Fibroblast of skin of right quadriceps (primary cell): Measurements from ENCODE around the gene SLC22A5.
"Not testable (repeated sequence)": the region's sequence is repeated elsewhere in the genome, so short reads cannot be mapped to it uniquely, and the experiment has no call there.

ENCODE experiments used
- DNase-seq: peaks from one replicate; pipeline ENCODE4 v3.0.0-alpha.2; 2013

SLC22A5 gene

DNA sequence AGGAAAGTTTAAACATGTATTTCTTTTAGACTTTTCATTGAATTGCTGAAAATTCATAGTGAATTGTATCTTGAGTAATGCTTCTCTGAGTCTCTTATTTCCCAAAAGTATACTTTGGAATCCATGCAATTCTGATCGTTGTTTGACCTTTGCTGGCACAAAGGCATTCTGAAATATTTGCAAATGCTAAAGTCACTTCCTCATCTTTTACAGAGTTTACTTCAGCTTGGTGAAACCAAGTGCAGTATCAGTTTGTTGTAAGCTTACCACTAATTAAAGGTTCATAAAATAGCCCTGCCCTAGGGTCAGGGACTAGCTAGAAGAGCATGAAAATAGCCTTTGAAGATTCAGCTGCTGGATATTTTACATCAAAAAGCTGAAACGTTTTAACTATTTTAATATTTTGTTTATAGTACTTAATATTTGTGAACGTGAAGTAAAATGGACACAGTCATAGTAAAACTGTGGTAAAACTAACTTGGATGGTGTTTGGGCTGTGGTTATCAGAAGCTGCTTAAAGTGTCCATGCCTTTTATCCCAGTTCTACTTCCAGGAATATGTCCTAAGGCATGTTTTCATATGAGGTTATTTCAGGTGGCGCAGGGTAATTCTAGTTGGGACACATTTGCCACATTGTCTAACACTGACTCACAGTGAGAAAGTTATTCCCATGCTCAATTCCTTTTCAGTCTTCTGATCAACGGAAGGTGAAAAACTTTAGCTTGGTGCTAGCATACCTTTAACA lies 45.3 kb downstream of the SLC22A5 start:
- peak; percentile 53 for DNase-seq

DNA sequence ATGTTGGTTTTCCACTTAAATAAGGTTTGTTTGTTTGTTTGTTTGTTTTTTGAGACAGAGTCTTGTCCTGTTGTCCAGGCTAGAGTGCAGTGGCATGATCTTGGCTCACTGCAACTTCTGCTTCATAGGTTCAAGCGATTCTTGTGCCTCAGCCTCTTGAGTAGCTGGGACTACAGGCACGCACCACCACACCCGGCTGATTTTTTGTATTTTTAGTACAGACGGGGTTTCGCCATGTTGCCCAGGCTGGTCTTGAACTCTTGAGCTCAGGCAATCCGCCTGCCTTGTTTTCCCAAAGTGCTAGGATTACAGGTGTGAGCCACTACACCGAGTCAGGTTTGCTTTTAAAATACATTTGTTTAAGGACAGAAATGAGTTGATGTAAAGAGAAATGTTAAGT lies 46.0 kb downstream of the SLC22A5 start:
- not testable (repeated sequence) for DNase-seq

DNA sequence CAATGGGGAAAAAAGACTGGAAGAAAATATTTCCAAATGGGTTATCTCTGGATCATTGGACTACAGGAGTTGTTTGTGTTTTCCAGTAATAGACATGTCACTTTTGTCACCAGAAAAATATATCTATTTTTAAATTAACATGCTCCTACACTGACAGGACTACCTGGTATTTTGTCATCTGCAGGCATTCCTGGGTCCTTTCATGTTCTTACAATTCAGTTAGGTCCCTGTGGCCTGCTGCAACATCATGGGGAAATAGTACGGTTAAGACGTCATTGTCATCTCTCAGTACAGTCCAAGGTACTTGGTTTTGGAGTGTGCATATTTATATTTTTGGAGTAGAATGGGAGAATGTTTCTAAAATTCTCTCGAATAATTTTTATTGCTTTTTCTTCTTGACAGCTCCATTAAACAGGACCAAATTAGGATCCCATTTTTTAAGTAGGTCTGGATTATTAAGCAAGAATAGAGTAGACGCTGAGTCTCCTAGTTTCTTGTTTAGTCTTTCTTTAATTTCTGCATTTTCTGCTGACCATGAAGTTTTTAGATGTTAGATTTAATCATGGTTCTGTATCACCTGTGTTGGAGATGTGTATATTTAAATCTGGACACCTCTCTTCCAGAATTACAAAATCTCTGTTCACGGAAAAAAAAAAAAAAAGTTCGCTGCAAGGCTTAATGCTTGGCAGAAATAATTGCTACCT lies 46.9 kb downstream of the SLC22A5 start:
- DNase-seq = no peak

DNA sequence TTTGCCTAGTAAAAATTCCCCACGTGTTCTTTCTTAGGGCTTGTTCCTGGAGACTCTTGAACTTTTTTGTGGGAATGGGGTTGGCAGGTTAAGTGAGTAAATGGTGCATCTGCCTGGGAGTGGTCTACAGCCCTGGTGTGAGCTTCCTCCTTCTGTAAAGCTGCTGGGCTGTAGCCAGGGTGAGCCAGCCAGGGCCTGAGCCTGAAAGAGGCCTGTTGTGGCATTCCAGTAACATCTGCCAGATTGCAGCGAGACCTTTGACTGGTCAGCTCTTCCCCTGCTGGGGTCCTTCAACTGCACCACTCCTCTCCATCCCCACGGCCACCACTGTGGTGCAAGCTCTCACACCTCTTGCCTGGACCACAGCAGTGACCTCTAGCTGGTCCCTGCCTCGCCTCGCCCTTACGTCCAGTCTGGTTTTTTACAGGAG lies 47.5 kb downstream of the SLC22A5 start:
- no peak for DNase-seq

DNA sequence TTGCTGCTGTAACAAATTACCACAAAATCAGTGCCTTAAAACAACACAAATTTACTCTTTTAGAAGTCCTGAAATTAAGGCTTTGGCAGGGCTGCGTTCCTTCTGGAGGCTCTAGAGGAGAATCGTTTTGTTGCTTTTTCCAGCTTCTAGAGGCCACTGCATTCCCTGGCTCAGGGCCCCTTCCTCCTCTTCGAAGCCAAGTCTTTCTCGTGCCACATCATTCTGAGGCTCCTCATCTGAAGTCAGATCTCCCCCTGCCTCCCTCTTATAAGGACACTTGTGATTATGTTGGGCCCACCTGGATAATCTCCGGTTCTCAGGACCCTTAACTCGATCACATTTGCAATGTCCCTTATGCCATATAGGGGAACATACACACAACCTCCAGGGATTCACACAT lies 48.0 kb downstream of the SLC22A5 start:
- no peak for DNase-seq

DNA sequence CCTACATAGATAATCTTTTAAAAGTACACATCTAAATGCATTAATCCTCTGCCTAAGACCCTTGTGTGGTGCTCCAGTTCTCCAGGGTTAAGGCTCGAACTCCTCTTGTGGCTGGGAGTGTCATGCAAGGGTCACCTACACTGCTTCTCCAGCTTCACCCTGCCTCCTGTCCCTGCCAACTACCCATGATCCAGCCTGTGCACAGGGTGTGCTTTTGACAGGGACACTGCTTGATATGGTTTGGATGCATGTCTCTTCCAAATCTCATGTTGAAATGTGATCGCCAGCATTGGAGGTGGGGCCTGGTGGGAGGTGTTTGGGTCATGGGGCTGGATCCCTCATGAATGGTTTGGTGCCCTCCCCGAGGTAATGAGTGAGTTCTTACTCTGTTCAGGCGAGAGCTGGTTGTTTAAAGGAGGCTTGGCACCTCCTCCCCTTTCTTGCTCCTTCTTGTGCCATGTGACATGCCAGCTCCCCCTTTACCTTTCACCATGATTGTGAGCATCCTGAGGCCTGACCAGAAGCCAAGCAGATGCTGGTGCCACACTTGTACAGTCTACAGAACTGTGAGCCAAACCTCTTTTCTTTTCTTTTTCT lies 48.5 kb downstream of the SLC22A5 start:
- no peak for DNase-seq

DNA sequence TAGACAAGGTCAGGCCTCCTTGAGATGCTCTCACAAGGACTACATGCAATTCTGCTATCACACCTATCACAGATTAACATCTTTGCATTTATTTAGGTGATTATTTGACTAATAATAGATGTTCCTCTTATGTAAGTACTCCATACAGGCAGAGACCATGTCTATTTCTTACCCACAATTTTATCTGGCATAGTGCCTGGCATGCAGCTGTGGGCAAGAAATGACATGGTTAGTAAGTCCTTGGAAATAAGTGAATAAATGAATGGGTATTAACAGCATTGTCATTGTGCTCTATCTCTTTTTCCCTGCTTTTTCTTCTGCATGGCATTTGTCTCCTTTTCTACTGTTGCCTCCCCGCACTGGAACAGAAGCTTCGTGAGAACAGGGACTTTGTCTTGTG lies 49.4 kb downstream of the SLC22A5 start:
- no peak for DNase-seq

DNA sequence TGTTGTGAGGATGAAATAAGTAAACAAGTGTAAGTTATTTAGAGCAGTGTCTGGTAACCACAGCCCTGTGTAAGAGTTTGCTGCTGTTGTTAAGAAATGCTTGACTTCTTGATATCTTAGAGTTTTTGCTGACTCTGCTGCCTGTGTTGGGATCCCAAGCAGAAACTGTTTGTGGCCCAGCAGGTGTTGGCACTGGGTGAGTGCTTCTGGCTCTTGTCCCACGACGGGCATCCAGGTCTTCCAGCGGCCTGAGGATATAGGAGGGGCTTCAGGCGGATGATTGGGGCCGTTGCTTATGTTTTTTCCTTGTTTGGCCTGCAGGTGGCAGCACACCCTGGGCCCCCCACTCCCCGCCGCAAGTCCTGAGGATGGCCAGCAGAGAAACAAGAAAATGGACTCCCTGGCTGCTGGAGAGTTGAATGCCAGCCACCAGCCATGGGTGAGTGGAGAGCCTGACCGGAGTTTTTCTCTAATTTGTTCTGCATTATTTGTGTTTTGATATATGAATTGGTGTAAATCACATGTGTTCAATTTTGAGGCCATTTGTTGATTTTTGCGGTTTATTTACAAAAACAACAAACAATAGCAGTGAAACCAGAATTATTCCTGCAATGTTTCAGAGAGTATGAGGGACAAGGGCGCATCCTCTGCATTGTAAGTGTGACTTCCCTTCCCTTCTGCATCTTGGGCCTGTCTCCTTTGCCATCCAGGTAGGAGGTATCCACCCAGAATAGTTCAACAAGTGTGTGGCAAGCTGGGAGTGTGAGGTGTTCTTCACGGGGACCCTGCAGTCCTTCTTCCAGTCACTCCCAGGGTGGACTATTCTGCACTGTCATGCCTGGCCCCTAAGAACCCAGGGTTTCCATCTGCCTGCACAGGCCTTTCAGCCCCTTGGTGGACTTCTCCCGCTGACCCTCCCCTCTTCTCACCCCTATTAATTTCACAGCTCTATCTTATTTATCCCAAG lies 50.3 kb downstream of the SLC22A5 start:
- peak; percentile 73 for DNase-seq

DNA sequence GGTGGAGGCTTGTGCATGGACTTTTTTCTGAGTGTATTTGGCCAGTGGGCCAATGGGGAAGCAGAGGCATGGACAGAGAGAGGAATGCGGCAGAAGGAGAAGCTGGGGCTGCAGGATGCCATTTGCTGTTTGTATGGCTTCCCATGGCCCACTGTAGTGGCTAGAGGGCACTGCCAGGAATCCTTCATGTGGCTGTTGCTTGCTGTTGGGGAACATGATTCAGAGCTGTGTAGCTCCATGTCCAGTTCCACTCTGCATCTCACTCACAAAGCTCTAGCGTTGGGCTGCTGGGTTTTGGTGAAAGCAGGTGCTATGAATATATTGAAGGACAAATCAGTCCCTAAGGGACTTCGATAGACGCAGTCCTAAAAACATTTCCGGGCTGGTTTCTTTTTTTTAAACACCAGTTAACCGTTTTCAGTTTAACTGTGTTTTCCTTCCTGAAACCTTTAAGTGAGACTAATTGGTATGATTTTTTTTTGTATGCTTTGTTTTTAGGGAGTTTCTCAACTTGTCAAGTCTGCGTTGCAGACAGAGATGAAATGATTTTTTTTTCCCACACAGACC lies 51.3 kb downstream of the SLC22A5 start:
- no peak for DNase-seq

DNA sequence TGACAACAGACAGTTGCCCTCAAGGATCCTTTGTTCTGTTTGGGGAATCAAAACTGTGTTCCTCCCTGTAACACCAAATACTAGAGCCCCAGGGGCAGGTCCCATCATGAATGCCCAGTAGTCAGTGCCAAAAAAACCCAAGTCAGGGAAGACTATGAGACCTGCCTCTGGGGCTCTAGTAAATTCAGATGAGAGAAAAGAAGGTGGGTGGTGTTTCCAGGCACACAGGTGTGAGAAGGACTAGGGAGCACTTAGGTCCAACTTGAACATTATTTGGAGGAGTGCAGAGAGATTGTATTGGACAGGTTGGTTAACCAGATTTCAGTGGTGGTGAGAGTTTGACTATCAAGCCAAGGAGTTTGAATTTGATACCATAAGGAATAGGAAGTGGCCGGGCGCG lies 52.0 kb downstream of the SLC22A5 start:
- DNase-seq = no peak

DNA sequence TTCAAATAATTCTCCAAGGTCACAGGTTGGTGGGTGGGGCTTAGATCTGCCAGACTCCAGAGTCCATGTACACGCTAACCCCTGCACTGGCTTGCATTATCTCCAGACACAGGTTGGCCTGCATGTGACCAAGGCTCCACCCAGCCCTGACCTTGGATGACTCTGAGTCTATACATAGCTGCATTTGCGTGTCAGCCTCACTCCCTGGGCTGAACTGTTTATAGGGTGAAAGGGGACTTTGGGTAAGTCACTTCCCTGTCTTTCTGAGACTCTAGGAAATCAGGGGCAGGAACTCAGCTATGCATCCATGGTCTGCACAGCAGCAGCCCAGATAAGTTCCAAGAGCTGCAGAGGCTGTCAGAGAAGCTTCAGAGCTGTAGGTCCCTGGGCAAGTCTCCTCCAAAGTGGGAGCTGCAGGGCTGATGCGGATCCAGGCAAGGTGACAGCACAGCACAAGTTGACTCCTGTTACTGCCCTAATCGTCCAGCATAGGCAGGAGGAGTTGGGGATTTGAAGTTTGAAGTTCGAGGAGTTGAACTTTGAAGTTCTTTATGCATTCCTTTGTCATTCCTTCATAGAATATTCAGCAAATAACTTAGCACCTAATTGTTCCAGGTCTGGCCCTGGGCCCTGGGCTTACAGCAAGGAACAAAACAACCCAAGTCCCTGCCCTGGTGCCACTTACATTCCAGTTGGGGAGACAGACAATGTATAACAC lies 53.4 kb downstream of the SLC22A5 start:
- no peak for DNase-seq

DNA sequence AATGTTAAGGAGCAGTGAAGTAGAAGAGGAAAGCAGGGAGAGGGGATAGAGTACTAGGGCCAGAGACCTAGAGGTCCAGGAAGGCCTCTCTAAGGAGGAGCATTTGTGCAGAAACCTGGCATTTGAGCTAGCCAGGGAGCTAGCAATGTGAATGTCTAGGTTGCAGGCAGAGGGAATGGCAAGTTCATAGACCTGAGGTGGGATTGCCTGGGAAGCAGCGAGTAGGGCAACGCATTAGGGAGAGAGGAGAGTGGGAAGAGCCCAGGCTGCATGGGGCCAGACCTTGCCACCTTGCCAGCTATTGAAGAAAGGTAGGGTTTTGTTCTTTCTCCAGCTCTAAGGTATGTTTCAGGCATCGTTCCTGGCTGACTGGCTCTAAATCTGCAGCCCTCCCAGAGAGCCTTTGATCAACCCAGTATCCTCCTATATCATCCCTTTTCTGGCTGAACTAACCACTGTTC lies 54.0 kb downstream of the SLC22A5 start:
- no peak for DNase-seq

DNA sequence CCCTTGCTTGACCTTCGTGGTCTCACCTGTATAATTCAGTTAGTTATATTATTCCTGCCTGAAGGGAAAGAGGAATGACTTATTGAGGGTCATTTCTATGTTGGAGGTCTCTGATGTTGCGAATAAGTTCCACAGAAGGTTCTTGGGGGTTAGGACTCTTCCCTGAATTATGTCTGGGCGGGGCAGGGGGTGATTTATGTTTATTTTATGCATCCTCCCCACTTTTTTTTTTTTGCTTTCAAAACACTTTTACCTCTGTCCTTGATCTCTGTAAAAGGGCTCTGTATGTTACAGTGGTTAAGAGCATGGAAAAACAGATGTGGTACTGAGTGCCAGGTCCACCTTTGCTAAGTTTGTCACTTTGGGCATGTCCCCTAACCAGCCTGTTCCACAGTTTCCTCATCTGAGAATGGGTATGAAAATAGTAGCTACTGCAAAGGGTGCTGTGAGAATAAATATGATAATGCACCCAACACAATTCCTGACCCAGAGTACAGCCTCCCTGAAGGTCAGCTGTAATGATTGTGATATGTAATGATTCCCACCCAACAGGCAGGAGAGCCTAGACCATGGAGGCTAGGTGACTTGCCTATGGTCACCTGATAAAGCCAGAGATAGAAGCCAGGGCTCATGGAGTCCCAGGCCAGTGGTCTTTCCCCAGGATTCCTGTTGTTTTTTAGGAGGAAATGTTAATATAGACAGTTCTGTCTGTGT lies 54.8 kb downstream of the SLC22A5 start:
- no peak for DNase-seq

DNA sequence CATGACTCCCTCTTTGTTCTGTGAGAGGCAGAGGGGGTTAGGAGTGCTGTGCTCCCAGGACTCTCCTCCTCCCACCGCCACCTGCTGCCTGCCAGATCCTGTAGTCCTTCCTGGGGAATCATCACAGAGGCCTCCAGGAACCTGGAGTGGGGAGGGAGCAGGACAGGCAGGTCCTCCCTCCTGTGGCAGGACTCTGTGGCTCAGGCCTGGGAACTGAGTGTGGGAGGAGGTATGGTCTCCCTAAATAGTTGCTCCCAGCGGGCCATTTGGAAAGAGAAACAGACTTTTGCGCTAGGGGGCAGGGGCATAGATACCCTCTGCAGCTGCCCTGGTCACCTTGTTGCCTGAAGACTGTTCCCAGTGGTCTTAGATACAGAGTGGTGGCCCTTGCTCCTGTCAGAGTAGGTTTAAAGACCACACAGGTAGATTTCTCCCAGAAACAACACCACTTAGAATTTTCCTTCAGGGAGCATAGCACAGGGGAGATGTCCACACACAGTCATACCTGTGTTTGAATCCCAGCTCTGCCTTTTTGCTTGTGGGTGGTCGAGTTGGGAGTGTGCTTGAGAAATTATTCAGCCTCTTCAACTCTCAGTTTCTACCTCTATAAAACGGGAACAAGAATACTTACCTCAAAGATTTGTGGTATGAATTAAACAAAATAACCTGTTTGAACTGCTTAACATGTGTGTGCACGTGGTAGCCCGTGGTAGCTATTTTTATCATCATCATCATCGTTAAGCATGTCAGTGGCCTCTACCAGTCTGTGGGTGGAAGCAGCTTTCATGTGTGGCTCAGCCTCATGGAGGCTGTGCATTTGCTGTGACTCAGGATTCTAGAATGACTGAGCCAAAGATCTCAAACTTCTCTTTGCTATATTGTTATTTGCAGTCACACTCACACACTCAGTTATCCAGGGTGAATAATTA lies 55.8 kb downstream of the SLC22A5 start:
- DNase-seq = peak; percentile 88

DNA sequence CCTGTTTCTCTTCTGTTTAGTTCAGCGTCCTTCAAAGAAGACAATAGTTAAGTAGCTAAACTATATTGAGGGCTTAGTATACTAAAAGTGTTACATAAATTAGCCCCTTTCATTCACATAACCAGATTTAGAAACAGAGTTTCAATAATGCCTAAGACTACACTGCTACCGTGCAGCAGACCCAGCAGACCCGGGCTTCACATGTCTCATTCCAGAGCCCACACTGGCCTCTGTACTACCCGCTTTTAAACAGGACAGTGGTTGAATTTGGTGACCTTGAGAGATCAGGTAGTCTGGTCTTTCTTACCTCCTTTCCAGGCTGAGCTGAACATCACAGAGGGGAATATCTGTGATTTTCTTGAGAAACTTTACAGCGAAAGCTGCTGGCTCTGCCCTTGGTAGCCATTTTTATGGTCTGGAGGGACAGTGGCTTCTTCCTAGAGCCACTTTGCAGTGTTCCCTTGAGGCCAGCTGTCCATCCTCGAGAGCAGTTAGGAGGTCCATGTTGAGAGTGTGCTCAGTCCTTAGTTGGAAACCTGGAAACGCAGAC lies 56.5 kb downstream of the SLC22A5 start:
- DNase-seq = no peak

DNA sequence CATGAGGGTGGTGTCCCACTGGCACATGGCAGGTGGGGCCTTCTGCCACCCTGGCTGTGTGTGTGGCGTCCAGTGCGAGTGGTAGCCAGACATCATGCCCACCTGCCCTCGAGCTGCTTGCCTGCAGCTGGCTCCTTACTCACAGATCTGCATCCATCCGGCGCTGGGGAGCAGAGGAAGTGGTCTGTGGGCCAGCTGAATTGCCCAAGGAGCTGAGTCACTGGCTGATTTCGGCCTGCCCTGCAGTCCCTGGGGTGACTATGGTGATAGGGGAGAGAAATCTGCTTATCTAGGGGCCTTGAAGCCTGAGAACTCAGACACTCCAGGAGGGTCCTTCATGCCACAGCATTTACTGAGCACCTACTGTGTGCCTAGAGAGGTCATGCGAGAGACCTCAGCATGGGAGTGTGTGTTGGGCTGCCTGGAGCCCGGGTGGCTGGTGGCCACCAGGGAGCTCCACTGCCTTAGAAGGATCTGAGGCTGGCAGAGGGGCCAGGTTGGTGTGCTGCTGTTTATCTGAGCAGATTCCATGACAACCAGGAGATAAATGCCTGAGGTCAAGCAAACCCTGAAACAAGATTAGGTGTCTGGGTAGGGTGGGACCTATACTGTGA lies 57.1 kb downstream of the SLC22A5 start:
- peak; percentile 88 for DNase-seq

DNA sequence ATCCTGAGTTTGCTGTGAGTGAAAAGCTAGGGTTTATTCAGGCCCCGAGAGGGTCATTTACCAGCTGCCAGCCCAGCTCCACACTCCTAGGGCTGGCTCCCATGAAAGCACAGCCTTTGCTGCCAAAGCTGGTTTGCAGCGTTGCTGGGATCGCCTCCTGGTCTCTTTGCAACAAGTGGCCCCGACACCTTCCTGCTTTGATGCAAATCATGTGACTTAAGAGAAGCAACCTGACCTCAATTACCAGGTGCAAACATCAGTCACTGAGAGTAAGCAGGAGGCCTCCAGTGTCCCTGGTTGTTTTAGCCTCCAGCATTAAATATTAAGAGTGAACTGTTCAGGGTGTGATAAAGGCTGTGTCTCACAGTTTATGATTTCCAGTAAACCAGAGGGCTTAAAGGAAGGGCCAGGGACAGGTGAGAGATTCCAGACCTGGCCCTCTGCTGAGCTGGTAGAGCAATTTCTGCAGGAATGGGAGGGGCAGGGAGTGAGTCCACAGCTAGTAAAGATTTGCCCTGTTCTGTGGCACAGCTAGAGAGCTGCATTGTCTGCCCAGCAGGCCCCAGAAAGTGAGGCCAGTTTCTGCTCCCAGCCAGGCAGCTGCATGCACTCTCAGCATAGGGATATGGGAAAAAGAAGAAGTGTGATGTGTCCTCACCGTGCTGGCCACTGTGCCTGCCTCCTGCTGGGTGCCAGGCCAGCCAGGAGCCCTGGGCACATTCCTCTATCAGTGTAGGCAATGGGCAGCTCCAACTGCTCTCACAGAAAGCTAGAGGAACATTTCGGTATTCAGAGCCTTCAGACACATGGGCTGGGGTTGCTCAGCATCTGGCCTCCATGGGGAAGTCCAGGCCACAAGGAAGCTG lies 58.0 kb downstream of the SLC22A5 start:
- DNase-seq = no peak

DNA sequence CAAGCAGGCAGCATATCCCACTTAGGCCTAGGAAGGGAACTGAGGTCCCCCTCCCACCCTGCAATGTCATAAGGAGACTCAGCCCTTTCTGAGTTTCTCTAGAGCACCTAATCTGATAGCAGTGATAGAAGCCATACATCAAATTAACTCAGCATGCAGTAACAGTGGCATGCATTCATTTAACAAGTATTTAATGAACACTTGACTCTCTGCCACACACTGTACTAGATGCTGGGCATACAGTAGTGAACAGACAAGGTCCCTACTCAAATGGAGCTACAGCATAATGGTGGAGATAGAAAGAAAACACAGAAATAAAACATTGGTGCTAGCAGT lies 58.6 kb downstream of the SLC22A5 start:
- DNase-seq = no peak
